IPS DF 6.9 (cell line): ENCODE results near the gene VIPR2.

Experiments
- DNase-seq: peaks from one replicate; pipeline ENCODE4 v3.0.0-alpha.2; 2013; ENCODE audit warnings: low read depth, low spot score
- H3K27ac ChIP-seq: one replicate; pipeline ENCODE4 v1.5.1; 2013; ENCODE audit warnings: low read length, control low read depth
- H3K27me3 ChIP-seq: 2 replicates; pipeline ENCODE4 v1.6.1; 2013; ENCODE audit warnings: mild to moderate bottlenecking, low read length; ENCODE audit not compliant: control insufficient read depth, insufficient read depth
- H3K36me3 ChIP-seq: 2 replicates; pipeline ENCODE4 v1.6.1; 2013; ENCODE audit warnings: low read length; ENCODE audit not compliant: control insufficient read depth, insufficient read depth
- H3K4me1 ChIP-seq: 2 replicates; pipeline ENCODE4 v1.6.1; 2013; ENCODE audit warnings: low read length; ENCODE audit not compliant: control insufficient read depth, insufficient read depth
- H3K4me3 ChIP-seq: 2 replicates; pipeline ENCODE4 v1.5.1; 2013; ENCODE audit warnings: mild to moderate bottlenecking, low read length
- H3K9me3 ChIP-seq: 2 replicates; pipeline ENCODE4 v1.6.1; 2013; ENCODE audit warnings: low read length, inconsistent platforms; ENCODE audit not compliant: control insufficient read depth, insufficient read depth
- WGBS: extraction: QIAGEN DNeasy Blood & Tissue Kit; methylation state at CpG from one replicate; pipeline ENCODE4 v1.1.7; 2013; ENCODE audit warnings: mixed read lengths, missing lambda C conversion rate; ENCODE audit not compliant: insufficient read length, insufficient coverage; 5-methylcytosine and 5-hydroxymethylcytosine counted together

Gene VIPR2

DNA sequence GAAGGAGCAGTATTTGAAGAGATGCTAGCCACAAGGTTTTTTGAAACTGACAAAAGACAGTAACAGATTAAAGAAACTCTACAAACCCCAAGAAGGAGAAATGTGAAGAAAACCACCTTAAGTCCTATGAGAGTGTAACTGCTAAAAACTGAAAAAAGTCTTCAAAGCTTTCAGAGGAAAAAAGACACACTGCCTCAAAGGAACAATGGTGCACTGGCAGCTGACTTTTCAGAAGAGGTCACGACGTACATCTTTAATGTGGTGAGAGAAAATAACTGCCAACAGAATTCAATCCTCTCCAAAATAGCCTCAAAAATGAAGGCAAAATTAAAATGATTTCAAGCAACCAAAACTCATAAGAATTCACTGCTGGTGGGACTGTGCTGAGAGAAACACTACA, 94.0 kb downstream of the VIPR2 start:
- Histone ChIP-seq H3K27me3 (no peaks in the 10 kb centered on the region), H3K27ac (no peak overlapping the region), H3K9me3 (no peaks in the 10 kb centered on the region), H3K36me3 (no peaks in the 10 kb centered on the region), H3K4me1 (no peaks in the 10 kb centered on the region), H3K4me3 (no peak overlapping the region)
- DNase-seq = no peak
- WGBS = no CpG with 5 or more reads among the region's 2 CpGs

DNA sequence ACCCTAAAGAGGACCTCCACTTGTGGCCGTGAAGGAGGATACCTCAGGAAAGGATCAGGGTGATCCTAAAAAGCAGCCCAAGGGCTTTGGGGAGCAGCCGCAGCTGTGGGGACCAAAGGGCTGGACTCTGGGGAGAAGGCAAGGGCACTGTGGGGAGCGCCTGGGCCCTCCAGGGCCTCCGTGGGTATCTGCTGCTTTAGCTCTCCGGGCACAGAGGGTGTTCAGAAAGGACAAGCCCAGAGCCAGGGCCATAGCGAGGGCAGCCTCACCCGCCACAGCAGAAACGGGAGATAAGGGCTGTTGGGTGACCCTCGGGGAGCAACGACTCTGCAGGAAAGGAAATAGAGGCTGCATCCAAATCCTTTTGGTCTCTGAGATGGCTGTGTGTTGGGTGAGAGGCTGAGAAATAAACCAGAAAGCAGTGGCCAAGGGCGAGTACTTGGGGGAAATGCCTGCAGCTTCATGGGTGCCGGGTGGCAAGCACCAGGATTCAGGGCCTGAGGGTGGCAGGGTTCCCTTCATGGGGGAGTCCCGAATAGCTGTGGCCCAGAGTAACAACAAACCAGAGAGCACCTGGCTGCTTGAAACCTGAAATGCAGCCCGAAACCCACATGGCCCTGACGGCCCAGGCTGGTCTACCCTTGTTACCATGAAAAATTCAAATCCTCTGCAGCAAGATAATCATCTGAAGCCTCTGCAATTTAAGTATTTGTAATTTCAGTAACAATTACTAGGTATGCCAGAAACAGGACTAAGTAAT, 95.2 kb downstream of the VIPR2 start:
- no peak overlapping the region for H3K27ac ChIP-seq
- no peak for DNase-seq
- no CpG with 5 or more reads among the region's 15 CpGs for WGBS

DNA sequence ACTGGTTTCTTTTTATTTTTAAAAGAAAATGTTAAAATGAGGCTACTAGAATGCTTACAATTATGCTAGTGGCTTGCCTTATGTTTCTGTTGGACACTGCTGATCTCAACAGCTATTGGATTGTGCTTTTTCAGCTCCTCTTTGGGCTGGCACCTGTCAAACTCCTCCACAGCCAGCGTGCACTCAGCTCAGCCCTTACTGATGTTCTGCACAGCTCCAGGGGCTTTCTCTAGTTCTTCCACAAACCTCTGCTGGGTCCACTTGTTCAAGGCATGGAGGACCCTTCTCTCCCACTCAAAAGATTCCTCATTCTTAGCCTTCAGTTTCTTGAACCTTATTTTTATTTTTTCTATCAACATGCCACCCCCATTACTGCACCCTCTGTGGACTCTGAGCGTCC, 96.0 kb downstream of the VIPR2 start:
- no peak overlapping the region for H3K27ac ChIP-seq
- H3K27me3 ChIP-seq = no peaks in the 10 kb centered on the region
- DNase-seq = no peak
- H3K4me3 ChIP-seq = no peak overlapping the region
- H3K4me1 ChIP-seq = no peaks in the 10 kb centered on the region
- H3K9me3 ChIP-seq = no peaks in the 10 kb centered on the region
- H3K36me3 ChIP-seq = no peaks in the 10 kb centered on the region
- no CpG with 5 or more reads among the region's 2 CpGs for whole genome bisulfite sequencing

More for the DNA sequence above, 95.2 kb downstream of the VIPR2 start:
- Histone ChIP-seq H3K4me1 (no peaks in the 10 kb centered on the region), H3K36me3 (no peaks in the 10 kb centered on the region), H3K9me3 (no peaks in the 10 kb centered on the region), H3K27me3 (no peaks in the 10 kb centered on the region), H3K4me3 (no peak overlapping the region)

DNA sequence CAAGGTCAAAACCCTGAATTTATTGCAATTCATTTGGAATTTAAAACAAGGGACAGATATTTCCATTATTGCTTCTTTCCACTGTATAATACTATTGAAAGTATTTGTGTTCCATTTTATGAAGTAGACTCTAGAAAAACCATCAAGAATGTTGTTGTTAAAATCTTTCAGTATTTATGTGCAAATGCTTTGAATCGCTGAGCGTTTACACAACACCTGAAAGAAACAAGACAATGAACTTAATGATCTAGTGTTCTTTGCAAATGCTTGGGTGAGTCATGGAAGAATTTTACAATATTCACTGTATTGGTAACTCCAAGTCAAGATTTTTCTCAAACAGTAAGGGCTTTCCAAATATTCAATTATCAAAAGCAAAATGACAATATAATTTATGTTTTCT, 97.1 kb downstream of the VIPR2 start:
- no peak overlapping the region for H3K27ac ChIP-seq
- H3K36me3 ChIP-seq = no peaks in the 10 kb centered on the region
- no peaks in the 10 kb centered on the region for H3K27me3 ChIP-seq
- H3K4me1 ChIP-seq = no peaks in the 10 kb centered on the region
- H3K4me3 ChIP-seq = no peak overlapping the region
- no peaks in the 10 kb centered on the region for H3K9me3 ChIP-seq
- WGBS = no CpG with 5 or more reads among the region's 2 CpGs
- no peak for DNase-seq

DNA sequence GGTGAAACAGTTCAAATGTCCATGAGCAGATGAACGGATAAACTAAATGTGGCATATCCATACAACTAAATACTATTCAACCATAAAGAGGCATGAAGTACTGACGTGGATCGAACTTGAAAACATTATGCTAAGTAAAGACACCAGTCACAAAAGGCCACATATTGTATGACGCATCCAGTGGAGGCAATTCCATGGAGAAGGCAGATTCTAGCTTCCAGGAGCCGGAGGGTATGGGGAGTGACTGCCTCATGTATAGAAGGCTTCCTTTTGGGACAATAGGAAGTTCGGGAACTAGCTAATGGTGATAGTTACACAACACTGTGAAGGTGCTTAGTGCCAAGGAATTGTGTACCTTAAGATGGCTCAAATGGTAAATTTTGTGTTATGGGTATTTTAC, 98.4 kb downstream of the VIPR2 start:
- H3K27ac ChIP-seq = no peak overlapping the region
- WGBS = no CpG with 5 or more reads among the region's 6 CpGs
- DNase-seq = no peak

DNA sequence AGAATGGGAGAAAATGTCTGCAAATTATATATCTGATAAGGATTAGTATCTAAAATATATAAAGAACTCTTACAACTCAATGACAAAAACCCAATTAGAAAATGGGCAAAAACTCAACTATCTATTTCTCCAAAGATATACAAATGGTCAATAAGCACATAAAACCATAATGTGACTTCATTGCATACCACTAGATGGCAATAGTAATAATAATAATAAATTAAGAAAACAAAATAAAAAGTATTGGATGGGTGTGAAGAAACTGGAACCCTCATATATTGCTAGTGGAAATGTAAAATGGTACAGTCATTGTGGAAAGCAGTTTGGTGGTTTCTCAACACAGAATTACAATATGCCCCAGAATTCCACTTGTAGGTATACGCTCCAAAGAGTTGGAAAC, 98.8 kb downstream of the VIPR2 start:
- no peaks in the 10 kb centered on the region for H3K4me1 ChIP-seq
- no peaks in the 10 kb centered on the region for H3K36me3 ChIP-seq
- H3K27ac ChIP-seq = no peak overlapping the region
- WGBS = no CpG with 5 or more reads among the region's 1 CpG
- DNase-seq = no peak
- H3K9me3 ChIP-seq = no peaks in the 10 kb centered on the region
- no peaks in the 10 kb centered on the region for H3K27me3 ChIP-seq
- H3K4me3 ChIP-seq = no peak overlapping the region

More for the DNA sequence above, 98.4 kb downstream of the VIPR2 start:
- H3K9me3 ChIP-seq = no peaks in the 10 kb centered on the region
- H3K27me3 ChIP-seq = no peaks in the 10 kb centered on the region
- H3K4me3 ChIP-seq = no peak overlapping the region
- H3K4me1 ChIP-seq = no peaks in the 10 kb centered on the region
- no peaks in the 10 kb centered on the region for H3K36me3 ChIP-seq

DNA sequence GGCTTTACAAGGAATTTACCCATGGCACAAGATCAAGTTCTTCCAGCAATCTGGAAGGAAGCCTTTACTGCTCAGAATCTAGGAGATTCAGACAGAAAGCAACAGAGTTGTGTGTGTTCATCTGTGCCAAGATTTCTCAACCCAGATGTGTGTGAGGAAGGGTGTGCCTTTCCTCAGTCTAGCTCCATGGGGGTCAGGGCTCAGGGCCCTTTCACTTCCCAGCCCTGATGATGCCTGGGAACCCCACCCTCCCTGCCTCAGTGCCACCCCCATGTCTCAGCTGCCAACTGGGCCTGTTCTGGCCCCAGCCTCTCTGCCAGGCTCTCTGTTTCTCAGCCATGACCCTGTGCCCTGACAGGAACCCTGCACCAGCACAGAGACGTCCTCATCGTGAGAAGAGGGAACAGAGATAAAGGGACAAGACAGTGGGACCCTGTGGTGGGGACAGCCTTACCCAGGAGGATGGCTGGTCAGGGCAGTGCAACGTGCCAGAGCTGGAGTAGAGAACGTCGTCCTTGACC, 102.0 kb downstream of the VIPR2 start:
- WGBS = no CpG with 5 or more reads among the region's 5 CpGs
- H3K36me3 ChIP-seq = no peaks in the 10 kb centered on the region
- no peak overlapping the region for H3K4me3 ChIP-seq
- DNase-seq = no peak
- H3K4me1 ChIP-seq = no peaks in the 10 kb centered on the region
- no peak overlapping the region for H3K27ac ChIP-seq
- no peaks in the 10 kb centered on the region for H3K27me3 ChIP-seq
- H3K9me3 ChIP-seq = no peaks in the 10 kb centered on the region

DNA sequence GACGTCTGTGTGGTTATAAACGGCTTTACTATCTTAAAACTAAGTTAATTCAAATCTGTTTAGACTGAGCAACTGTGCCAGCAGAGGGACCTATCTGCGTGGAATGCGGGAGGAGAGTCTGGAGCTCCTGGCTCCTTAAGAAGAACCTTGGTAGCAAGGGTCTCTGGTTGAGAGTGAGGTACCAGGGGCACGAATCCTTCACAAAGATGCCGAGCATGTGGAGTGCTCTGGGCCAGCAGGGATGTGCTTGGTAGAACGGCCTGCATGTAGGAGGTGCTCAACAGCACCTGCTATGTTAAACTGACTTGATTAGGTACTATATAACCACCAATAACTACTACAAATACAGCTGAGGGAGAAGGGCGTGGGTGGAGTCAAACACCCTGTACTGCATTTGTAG, 102.6 kb downstream of the VIPR2 start:
- no peak for DNase-seq
- Histone ChIP-seq H3K27me3 (no peaks in the 10 kb centered on the region), H3K4me3 (no peak overlapping the region), H3K4me1 (no peaks in the 10 kb centered on the region), H3K9me3 (no peaks in the 10 kb centered on the region), H3K36me3 (no peaks in the 10 kb centered on the region), H3K27ac (no peak overlapping the region)
- no CpG with 5 or more reads among the region's 8 CpGs for WGBS

DNA sequence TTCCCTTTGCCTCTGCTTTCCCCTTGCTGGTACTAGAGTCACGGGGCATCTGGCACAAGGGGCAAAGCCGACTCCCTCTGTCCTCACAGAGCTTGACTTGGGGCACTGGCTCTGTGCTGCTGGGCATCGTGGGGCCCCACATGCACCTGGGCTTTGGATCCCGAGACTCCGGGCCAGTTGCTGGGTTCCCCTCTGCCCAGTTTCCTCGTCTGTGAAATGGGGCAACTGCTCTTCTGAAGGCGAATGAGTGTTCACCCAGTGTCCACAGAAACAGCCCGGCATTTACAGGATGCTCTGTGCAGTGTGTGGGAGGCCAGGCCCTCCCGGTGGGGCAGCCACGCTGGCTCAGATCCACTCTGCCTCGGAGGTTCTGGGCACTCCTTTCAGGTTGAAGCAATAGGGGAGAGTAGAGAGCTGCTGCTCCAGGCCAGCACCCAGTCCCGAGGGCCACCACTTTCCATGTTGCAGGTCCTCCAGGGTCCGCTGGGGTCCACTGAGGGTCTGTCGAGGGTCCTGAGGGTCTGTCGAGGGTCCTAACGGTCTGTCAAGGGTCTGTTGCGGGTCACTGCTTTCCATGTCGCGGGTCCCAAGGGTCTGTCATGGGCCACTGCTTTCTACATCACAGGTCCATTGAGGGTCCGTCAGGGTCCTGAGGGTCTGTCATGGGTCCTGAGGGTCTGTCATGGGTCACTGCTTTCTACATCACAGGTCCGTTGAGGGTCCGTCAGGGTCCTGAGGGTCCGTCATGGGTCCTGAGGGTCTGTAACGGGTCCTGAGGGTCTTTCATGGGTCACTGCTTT, 103.6 kb downstream of the VIPR2 start:
- no peak for DNase-seq
- H3K4me3 ChIP-seq = no peak overlapping the region
- no peaks in the 10 kb centered on the region for H3K36me3 ChIP-seq
- no peaks in the 10 kb centered on the region for H3K27me3 ChIP-seq
- WGBS = no CpG with 5 or more reads among the region's 24 CpGs
- no peaks in the 10 kb centered on the region for H3K9me3 ChIP-seq
- H3K27ac ChIP-seq = no peak overlapping the region
- peaks cover 3% of the 10 kb centered on the region; the same call in 1 of the 2 replicates for H3K4me1 ChIP-seq

DNA sequence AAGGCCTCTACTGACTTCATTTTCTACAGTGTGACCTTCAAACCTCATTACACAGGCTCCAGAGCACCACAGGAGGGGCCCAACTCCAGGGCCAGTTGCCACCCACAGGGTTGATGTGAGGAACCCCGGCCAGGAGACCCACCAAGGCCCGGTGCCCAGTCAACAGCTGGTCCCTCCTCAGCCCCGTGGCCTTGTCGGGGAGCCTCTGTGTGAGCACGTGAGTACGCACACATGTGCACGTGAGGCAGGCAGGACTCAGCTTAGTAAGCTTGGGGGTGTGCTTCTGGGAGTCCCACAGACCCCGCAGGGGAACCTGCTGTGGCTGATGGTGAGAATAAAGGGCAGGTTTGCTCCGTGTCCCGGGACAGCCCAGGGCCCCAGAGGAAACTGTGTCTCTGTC, 104.5 kb downstream of the VIPR2 start:
- WGBS = no CpG with 5 or more reads among the region's 10 CpGs
- no peak for DNase-seq
- no peaks in the 10 kb centered on the region for H3K36me3 ChIP-seq

More for the DNA sequence above, 104.5 kb downstream of the VIPR2 start:
- Histone ChIP-seq H3K27me3 (no peaks in the 10 kb centered on the region), H3K9me3 (no peaks in the 10 kb centered on the region), H3K4me1 (peaks cover 3% of the 10 kb centered on the region; the same call in 1 of the 2 replicates), H3K27ac (no peak overlapping the region), H3K4me3 (no peak overlapping the region)
